SK-N-SH (cell line): ENCODE results near the gene ALG6. TPM values are rescaled to one million over a fixed set of nuclear protein-coding genes. Genes with fewer than 3 reads are reported as not detected.
"Not testable (repeated sequence)": the region's sequence is repeated elsewhere in the genome, so short reads cannot be mapped to it uniquely, and the experiment has no call there.

Experiments
- CTCF ChIA-PET: fragments of 300-600, 350-600 bp; formaldehyde crosslinking; extraction: SDS; loops from one replicate; lab custom pipeline; 2021; lab: Yijun Ruan, JAX
- POLR2A ChIA-PET: fragments of 350-600 bp; sonication (Branson Sonifier 250); formaldehyde crosslinking; extraction: SDS; loops from one replicate; lab custom pipeline; 2020; ENCODE audit warnings: antibody characterized with exemption, inconsistent platforms; lab: Yijun Ruan, JAX
- DNase-seq: peaks from one replicate; pipeline ENCODE4 v3.0.0; 2012
- H2AFZ ChIP-seq: fragments of 200-600 bp; sonication (generic); 2 replicates; pipeline ENCODE4 v1.8.1; 2016; ENCODE audit warnings: antibody characterized with exemption, mild to moderate bottlenecking, low read depth
- H3F3A ChIP-seq: fragments of 200-600 bp; sonication (generic); replicated peaks from 2 replicates; pipeline ENCODE3; 2016; ENCODE audit warnings: antibody characterized with exemption, mild to moderate bottlenecking; ENCODE audit not compliant: insufficient read depth
- H3K27ac ChIP-seq, 2 experiments: fragments of 200-500 bp in 1 of 2; fragments of 200-600 bp in 1 of 2; sonication (Bioruptor generic) in 1 of 2; sonication (generic), shearing (Covaris generic) in 1 of 2; 2 replicates each; pipeline versions ENCODE4 v1.5.1 to v1.6.1; 2014 to 2016; ENCODE audit warnings: low read depth in 2 of 2, inconsistent platforms in 1 of 2, low read length in 1 of 2, mild to moderate bottlenecking in 1 of 2, mixed read lengths in 1 of 2
- H3K27me3 ChIP-seq: fragments of 200-600 bp; sonication (generic), shearing (Covaris generic); 2 replicates; pipeline ENCODE4 v1.6.1; 2016; ENCODE audit warnings: mixed run types; ENCODE audit not compliant: insufficient read depth
- H3K36me3 ChIP-seq, 2 experiments: fragments of 200-500 bp in 1 of 2; fragments of 200-600 bp in 1 of 2; sonication (Bioruptor generic) in 1 of 2; sonication (generic) in 1 of 2; replicated peaks in 1 of 2; 2 replicates each; pipeline versions ENCODE3 to v1.5.1; 2014 to 2016; ENCODE audit warnings: low read length in 1 of 2, mild to moderate bottlenecking in 1 of 2; ENCODE audit not compliant: insufficient read depth in 2 of 2, control insufficient read depth in 1 of 2
- H3K4me1 ChIP-seq, 2 experiments: fragments of 200-500 bp in 1 of 2; fragments of 200-600 bp in 1 of 2; sonication (Bioruptor generic) in 1 of 2; sonication (generic), shearing (Covaris generic) in 1 of 2; 2 replicates each; pipeline versions ENCODE4 v1.5.1 to v1.6.1; 2014 to 2016; ENCODE audit warnings: low read depth in 1 of 2, low read length in 1 of 2, mixed run types in 1 of 2; ENCODE audit not compliant: insufficient read depth in 2 of 2, control insufficient read depth in 1 of 2
- H3K4me2 ChIP-seq: fragments of 200-600 bp; sonication (generic), shearing (Covaris generic); 2 replicates; pipeline ENCODE4 v1.6.1; 2017; ENCODE audit warnings: mixed run types
- H3K4me3 ChIP-seq, 2 experiments: fragments of 200-500 bp in 1 of 2; fragments of 200-600 bp in 1 of 2; sonication (Bioruptor generic) in 1 of 2; sonication (generic), shearing (Covaris generic) in 1 of 2; 2 replicates each; pipeline versions ENCODE4 v1.5.1 to v1.8.1; 2014 to 2016; ENCODE audit warnings: low read depth in 2 of 2, inconsistent platforms in 1 of 2, low read length in 1 of 2, mild to moderate bottlenecking in 1 of 2, mixed read lengths in 1 of 2, moderate library complexity in 1 of 2
- H3K79me2 ChIP-seq: fragments of 200-600 bp; sonication (generic); 2 replicates; pipeline ENCODE4 v1.8.1; 2017; ENCODE audit warnings: mild to moderate bottlenecking; ENCODE audit not compliant: insufficient read depth
- H3K9ac ChIP-seq: fragments of 200-600 bp; sonication (generic); 2 replicates; pipeline ENCODE4 v1.6.1; 2017; ENCODE audit warnings: mixed run types
- H3K9me2 ChIP-seq: fragments of 200-600 bp; sonication (generic); 2 replicates; pipeline ENCODE4 v1.6.1; 2017; ENCODE audit warnings: mixed run types
- H3K9me3 ChIP-seq: fragments of 200-600 bp; sonication (generic); 2 replicates; pipeline ENCODE4 v1.6.1; 2017; ENCODE audit warnings: mixed run types, mild to moderate bottlenecking, moderate library complexity
- H4K20me1 ChIP-seq: fragments of 200-600 bp; sonication (generic); 2 replicates; pipeline ENCODE4 v1.6.1; 2017; ENCODE audit warnings: mild to moderate bottlenecking, mixed run types; ENCODE audit not compliant: insufficient read depth
- FOXJ3 ChIP-seq: sonication (generic); formaldehyde crosslinking; IDR thresholded peaks from 2 replicates; pipeline ENCODE4 v1.5.1; 2020; ENCODE audit warnings: mild to moderate bottlenecking, missing genetic modification reagents
- FOXM1 ChIP-seq: IDR thresholded peaks from 2 replicates; pipeline ENCODE4 v1.4.0; 2012; ENCODE audit warnings: low read depth, mild to moderate bottlenecking
- MXI1 ChIP-seq: IDR thresholded peaks from 2 replicates; pipeline ENCODE4 v1.6.1; 2012; ENCODE audit warnings: mild to moderate bottlenecking, low read depth, low read length, improper control_type of control experiment
- POLR2AphosphoS5 ChIP-seq: IDR thresholded peaks from 2 replicates; pipeline ENCODE4 v1.6.1; 2012; ENCODE audit warnings: low read depth, low read length
- RXRA ChIP-seq: IDR thresholded peaks from 2 replicates; pipeline ENCODE4 v1.4.0; 2012; ENCODE audit warnings: low read depth, mild to moderate bottlenecking, borderline replicate concordance
- WGBS: methylation state at CpG from one replicate; pipeline ENCODE4 v1.1.6; 2017; ENCODE audit warnings: low lambda C conversion rate; 5-methylcytosine and 5-hydroxymethylcytosine counted together
- polyA plus RNA-seq, 3 experiments: library from polyadenylated mRNA; depleted of rRNA; stranded (reverse); fragments of >200 nt; gene quantifications; 2 replicates each; pipeline ENCODE4 v1.2.3, GENCODE V29; 2012
- TF ChIP-seq, protein P1 (sequence below): fragments of 150-350 bp; IDR thresholded peaks from 2 replicates; pipeline ENCODE4 v1.6.1; 2017; ENCODE audit warnings: antibody characterized with exemption, low read length, low read depth, borderline replicate concordance

The ALG6 gene
- polyA plus RNA-seq, 1 of the 3 experiments (the other 2 are of a cell fraction), result 3.8 TPM

DNA sequence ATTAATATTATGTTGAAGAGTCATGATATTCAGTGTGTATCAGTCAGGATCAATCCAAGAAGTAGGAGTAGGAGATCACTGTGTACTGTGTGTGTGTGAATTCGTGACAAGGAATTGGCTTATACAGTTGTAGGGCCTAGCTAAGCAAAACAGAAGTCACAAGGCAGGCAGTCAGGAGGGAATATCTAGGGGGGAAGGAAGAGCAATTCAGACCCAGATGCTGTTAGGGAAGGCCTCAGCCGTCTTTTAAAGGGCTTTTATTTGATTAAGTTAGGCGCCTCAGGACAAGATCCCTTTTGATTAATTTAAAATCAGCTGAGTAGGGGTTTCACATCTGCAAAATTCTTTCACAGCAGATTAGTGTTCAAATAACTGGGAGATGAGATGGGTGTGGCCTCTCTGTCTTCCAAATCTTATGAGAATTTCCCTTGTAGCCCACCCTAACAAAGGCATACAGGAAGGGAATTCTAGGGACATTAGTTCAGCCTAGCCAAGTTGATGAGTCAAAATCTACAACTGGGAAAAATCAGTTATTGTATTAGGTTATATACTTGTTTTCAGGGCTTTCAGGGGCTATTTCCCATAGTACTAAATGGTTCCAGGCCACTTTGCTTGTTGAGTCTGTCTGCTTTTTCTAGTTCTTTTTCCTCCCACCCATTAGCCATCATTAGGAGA, 47.4 kb downstream of the ALG6 start:
- Histone ChIP-seq H3K9me2 (no peaks in the 10 kb centered on the region), H4K20me1 (no peaks in the 10 kb centered on the region), H2AFZ (no peak overlapping the region), H3K79me2 (no peaks in the 10 kb centered on the region), H3K27ac (no peak overlapping the region), H3K4me2 (no peak overlapping the region), H3K36me3 (peaks cover 0 to 7% of the 10 kb centered on the region in 2 experiments), H3K4me3 (no peak overlapping the region), H3K27me3 (no peaks in the 10 kb centered on the region), H3K4me1 (peaks cover 0 to 2% of the 10 kb centered on the region in 2 experiments; a peak in 2 of 4 replicates), H3F3A (no peaks in the 10 kb centered on the region), H3K9ac (no peak overlapping the region), H3K9me3 (no peaks in the 10 kb centered on the region)
- POLR2A ChIA-PET, result no interaction called here
- TF ChIP-seq FOXM1, result no peak
- TF ChIP-seq, protein P1, sequence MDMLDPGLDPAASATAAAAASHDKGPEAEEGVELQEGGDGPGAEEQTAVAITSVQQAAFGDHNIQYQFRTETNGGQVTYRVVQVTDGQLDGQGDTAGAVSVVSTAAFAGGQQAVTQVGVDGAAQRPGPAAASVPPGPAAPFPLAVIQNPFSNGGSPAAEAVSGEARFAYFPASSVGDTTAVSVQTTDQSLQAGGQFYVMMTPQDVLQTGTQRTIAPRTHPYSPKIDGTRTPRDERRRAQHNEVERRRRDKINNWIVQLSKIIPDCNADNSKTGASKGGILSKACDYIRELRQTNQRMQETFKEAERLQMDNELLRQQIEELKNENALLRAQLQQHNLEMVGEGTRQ, result no peak
- CTCF ChIA-PET, result interaction anchor here (0.9 kb wide), 1 partner anchor 11 kb away, joined by 5 read pairs; no protein-coding TSS in a partner anchor
- peak; percentile 27 for DNase-seq
- 68% methylated on average over 3 of the region's 3 CpGs for WGBS

DNA sequence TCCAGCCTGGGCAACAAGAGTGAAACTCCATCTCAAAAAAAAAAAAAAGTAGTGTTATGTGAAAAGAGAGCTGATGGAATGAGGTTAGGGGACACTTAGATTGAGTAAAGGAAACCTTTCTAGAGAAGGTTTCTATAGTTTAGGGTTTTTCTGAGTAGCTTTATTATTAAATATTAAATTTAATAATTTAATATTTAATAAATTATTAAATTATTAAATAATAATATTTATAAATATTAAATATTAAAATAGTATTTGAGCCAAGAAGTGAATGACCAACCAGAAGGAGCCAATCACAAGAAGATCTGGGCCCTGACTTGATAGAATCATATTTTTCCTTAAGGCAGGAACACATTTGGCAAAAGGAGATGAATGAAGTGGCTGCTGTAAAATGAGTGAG, 50.7 kb downstream of the ALG6 start:
- Histone ChIP-seq H3K9me2 (no peaks in the 10 kb centered on the region), H3K4me2 (no peak overlapping the region), H3K27me3 (no peaks in the 10 kb centered on the region), H3K27ac (no peak overlapping the region), H4K20me1 (no peaks in the 10 kb centered on the region), H2AFZ (no peak overlapping the region), H3K4me3 (no peak overlapping the region), H3K4me1 (peaks cover 0 to 2% of the 10 kb centered on the region in 2 experiments; a peak in 2 of 4 replicates), H3K9me3 (no peaks in the 10 kb centered on the region), H3F3A (no peaks in the 10 kb centered on the region), H3K36me3 (peaks cover 0 to 5% of the 10 kb centered on the region in 2 experiments), H3K9ac (no peak overlapping the region), H3K79me2 (no peaks in the 10 kb centered on the region)
- POLR2A ChIA-PET, result interaction anchor here (1.0 kb wide), 1 partner anchor 25 kb away, joined by 3 read pairs; no protein-coding TSS in a partner anchor
- TF ChIP-seq RXRA (no peak), MXI1 (no peak), POLR2AphosphoS5 (no peak), FOXJ3 (no peak)
- DNase-seq, result no peak
- CTCF ChIA-PET, result interaction anchor here (0.6 to 1.3 kb wide), 2 partner anchors 41 to 91 kb away, joined by 3 to 6 read pairs; no protein-coding TSS in a partner anchor

DNA sequence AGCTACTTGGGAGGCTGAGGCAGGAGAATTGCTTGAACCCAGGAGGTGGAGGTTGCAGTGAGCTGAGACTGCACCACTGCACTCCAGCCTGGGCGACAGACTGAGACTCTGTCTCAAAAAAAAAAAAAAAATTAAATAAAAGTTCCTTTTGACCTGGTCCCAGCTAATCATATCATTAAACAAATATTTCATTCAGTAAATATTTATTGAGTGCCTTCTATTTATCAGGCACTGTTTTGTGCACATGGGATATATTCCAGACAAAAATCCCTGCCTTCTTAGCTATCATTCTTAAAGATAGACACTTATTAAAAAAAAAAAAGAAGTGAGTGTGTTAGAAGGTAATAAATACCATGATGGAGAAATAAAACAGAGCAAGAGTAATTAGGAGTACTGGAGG, 53.3 kb downstream of the ALG6 start:
- H3K9ac ChIP-seq, H3K27me3 ChIP-seq, H3K27ac ChIP-seq, H3K36me3 ChIP-seq, H4K20me1 ChIP-seq, H3K4me1 ChIP-seq, H2AFZ ChIP-seq, H3F3A ChIP-seq, POLR2A ChIA-PET, H3K4me3 ChIP-seq, H3K9me3 ChIP-seq, H3K9me2 ChIP-seq, DNase-seq, H3K79me2 ChIP-seq, H3K4me2 ChIP-seq: not testable (repeated sequence)
- WGBS, result 100% methylated on average over 1 of the region's 1 CpG
- CTCF ChIA-PET, result interaction anchor here (0.6 kb wide), 1 partner anchor 44 kb away, joined by 3 read pairs; no protein-coding TSS in a partner anchor
